MM.1S (cell line): ENCODE data around the gene MDM1.

ENCODE experiments used
- CTCF ChIP-seq: fragments of 300-600 bp; sonication (generic); IDR thresholded peaks from 2 replicates; pipeline ENCODE4 v1.5.1; 2016; ENCODE audit warnings: antibody characterized with exemption, low read length, mixed read lengths
- EZH2 ChIP-seq: fragments of 300-600 bp; sonication (generic); optimal IDR thresholded peaks from 2 replicates; pipeline ENCODE3; 2017; ENCODE audit warnings: low read depth, mild to moderate bottlenecking, antibody characterized with exemption, low read length, mixed read lengths
- EZH2phosphoT487 ChIP-seq: fragments of 300-600 bp; sonication (generic); IDR thresholded peaks from 2 replicates; pipeline ENCODE4 v1.6.1; 2018; ENCODE audit warnings: antibody characterized with exemption, low read length

- TF ChIP-seq CTCF: no peak
- no peak for TF ChIP-seq EZH2
- TF ChIP-seq EZH2phosphoT487: no peak
Measured at GRCh38 chr12:68375756-68376695, 43.9 kb upstream of the MDM1 start.
